HG03097 (cell line): ENCODE measurements around the gene UBASH3B.
"Not testable (repeated sequence)": the region's sequence is repeated elsewhere in the genome, so short reads cannot be mapped to it uniquely, and the experiment has no call there.

Experiments
- ATAC-seq: cut with Tn5 transposase; IDR thresholded peaks from one replicate; pipeline ENCODE4 v1.9.1; 2021; ENCODE audit not compliant: unreplicated experiment, low FRiP score

Gene UBASH3B

GRCh38 chr11:122727101-122727929, 71.8 kb downstream of the UBASH3B start:
- no peak for ATAC-seq

DNA sequence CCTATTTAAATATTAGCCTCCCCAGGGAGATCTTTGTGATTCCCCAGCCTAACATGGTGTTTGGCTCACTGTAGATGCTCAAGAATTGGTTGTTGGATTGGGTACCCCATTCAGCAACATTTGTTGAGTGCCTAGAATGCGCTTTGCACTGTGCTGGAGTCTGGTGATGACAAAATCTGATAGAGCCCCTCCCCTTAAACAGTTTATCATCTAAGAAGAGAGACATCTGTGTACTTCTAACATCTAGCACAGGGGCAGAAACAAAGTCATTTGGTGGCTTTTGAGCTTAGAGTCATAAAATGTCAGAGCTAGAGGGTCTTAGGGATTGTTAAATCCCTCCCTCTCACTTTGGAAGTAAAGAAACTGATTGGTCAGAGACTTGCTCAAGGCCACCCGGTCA, 73.0 kb downstream of the UBASH3B start:
- ATAC-seq = no peak

DNA sequence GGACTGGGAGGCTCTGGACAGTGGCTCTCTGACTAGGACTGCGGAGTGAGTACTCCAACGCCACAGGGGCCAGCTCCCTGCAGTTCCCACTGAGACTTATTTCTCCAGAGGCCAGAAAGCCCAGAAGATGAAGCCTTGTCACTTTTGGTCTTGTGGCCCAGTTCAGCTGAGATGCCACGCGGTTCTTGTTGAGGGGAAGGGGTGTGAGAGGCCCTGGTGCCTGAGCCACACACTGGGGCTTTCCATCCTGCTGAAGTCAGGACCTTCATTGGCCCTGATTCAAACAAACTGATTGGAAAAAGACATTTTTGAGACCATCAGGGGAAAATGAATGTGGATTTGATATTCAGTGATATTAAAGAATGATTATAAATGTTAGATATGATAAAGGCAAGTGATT, 73.6 kb downstream of the UBASH3B start:
- no peak for ATAC-seq

- ATAC-seq = not testable (repeated sequence)
Observed at GRCh38 chr11:122730694-122731093, 75.2 kb downstream of the UBASH3B start.

- no peak for ATAC-seq
Observed at GRCh38 chr11:122731500-122731913, 76.0 kb downstream of the UBASH3B start.

DNA sequence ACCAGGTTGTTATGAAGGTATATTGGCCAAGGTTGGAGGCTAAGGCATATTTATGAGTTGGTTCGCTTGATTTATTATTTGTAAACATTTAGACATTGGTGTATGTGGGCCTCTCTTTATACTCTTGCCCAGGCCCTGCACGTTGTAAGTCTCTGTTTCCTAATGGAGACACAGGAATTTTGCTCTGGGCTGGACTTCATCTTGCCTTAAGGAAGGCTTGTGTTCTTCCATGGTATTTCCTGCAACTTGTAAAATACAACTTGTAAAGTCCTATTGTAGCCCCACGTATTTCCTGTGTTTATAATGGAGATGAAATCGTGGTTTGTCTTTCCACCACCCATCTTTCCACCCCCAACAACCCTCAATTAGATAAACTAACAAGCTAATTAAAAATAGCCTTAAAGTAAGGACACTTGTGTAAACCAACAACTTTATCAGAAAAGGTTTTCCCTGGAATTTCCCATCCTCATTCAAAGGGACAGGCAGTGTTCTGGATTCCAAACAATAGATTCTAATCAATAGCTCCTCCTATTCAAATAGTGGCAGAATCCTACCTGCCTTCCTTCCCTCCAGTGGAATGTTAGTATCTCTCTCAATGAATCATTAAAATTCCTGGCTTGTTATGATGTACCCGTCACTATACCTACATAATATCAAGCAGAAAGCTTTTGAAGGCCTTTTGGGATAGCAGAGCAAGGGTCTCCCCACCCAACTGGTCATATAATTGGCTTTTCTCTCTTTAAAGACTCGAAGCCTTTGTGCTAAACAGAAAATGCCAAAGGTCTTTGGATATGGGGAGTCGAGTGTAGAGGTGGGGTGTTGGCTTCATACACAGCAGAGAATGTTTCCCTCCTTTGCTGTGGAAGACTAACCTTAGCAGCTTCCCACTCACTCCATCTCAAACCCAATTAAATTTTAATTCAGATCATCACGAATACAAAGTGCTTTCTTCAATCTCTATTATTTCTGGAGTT, 77.1 kb downstream of the UBASH3B start:
- no peak for ATAC-seq

GRCh38 chr11:122733318-122733717, 77.8 kb downstream of the UBASH3B start:
- no peak for ATAC-seq

DNA sequence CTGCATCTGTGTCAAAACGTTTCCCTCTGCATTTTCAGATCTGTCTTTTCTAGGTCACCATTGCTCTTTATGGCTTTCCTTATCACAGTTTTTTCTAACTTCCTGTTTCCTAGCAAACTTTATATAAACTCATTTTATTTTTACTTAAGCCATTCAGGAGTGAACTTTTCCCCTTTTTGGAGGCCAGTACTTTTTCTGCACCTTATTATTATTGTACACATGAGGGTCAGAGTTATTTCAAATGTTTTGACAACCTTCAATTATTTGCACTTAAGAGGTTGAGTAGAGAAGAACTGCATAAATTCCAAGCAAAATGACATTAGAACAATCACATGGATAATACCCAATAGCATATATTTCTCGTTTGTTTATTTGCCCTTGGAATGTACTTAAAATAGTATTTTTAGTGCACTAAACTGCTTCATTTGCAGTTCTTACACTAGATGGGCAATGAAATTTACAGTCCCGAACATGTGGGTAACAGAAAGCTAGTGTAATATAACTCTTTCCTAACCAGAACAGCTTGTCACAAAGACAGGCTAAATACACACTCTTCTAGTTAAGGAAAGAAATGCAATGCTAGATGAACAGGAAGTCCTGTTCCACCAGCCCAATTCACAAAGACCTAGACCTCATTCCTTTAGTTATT, 79.5 kb downstream of the UBASH3B start:
- ATAC-seq = no peak

DNA sequence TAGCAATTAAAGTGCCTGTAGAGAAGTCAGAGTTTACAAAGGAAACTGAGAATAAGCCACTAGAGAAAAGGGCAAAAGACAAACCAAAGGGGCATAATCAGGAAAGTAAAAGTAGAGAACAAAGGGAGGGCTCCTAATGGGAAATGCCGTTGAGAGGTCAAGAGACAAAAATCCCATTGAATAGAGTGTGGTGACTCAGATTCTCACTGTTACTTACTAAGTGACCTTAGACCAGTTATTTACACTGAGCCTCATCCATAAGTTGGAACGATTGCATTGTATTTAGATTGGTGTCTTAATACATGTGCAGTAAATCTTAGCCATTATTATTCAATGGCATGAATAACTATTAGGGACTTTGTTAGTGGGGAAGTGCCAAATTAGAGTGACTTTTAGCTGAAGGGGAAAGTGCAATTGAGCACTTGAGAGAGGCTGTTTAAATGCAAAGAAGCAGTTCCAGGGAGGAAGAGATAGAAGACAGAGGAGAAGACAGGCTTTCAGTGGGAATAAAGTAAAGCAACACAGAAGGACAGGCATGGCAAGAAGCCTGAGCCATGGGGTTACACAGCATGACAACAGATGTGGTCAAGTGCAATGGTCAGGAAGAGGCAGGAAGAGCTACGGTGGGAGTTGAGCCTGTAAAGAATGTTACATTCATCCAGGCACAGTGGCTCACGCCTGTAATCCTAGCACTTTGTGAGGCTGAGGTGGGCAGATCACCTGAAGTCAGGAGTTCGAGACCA, 82.6 kb downstream of the UBASH3B start:
- no peak for ATAC-seq

DNA sequence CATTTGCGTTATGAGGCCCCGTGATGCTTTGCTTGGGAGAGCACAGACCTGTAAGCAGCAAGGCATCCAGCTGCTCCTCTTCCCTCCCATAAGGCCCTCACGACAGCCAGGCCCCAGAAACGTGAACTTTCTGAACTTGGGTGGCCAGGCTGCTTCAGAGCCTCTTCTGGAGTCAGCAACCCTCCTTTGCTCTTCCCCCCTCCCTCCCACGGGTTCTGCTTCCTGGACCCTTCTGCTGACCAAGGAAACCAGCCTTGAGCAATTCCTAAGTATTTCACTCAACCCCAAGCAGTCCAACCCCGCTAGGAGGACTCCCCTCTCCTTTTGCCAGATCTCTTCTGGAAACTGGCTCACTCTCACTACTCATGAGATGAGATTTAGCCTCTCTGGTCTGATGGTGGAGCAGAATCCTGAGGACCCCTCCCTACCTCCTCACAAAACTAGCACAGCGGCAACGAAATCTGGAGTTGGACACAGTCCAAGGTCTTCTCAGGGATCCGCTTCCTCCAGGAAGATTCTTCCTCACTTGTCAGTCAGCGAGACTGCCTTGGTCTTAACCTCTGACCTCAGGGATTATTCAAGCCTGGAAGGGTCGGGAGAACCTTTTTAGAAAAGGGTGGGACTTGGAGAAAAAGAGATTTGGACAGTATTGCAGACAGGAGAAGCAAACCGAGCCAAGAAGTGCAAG, 86.2 kb downstream of the UBASH3B start:
- ATAC-seq = no peak

DNA sequence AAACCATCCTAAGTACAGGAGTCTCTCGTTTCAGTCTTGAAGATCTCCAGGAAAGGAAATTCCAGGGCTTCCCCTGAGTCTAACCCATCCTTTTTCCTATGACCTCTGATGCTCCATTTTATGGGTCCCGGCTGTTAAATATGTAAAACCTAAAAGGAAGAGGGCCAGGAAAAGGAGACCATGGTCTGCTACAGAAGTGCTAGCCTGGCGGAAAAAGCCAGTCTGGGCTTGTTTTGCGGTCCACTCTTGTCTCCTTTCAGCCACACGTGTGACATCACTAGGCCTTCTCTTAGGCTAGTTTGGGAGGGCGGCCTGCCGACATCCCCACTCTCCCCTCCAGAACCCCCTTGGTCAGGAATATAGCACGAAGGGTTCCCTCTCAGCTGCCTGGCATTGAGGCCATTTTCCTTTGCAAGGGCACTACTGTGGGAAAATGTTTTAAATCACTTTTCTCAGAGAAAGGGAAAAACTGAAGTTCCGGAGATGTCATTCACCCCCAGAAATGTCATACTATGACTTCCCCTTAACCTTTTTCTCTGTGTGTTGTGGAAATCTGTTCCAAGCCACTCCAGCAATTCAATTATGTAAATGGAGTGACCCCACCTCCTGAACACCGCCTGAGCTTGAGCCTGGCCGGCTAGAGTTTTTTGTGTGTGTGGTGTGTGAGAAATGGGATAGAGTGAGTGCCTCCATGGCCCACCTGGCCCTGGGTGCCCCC, 86.9 kb downstream of the UBASH3B start:
- ATAC-seq = no peak

- no peak for ATAC-seq
Observed at GRCh38 chr11:122743097-122743741, 87.7 kb downstream of the UBASH3B start.

GRCh38 chr11:122743949-122744348, 88.4 kb downstream of the UBASH3B start:
- no peak for ATAC-seq

GRCh38 chr11:122744357-122744756, 88.8 kb downstream of the UBASH3B start:
- ATAC-seq = no peak

GRCh38 chr11:122745111-122745510, 89.6 kb downstream of the UBASH3B start:
- ATAC-seq = no peak

DNA sequence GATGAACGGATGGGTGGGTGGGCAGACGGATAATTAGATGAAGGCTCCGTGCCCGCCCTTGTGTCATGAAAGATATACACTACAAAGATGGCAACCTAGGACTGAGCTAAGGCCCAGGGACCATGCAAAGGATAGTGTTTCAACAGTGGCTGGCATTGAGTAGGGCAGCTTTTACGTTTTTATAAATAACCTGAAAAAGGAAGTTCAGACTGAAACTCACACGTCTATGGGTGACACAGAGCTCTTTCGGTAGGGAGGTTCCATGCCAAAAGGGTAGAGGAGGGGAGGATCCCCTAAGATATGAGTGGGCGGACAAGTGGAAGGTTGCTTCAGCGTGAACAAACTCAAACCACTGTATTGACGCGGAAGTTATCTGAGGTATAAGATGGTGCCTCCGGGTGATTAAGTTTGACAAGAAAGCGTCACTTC, 90.5 kb downstream of the UBASH3B start:
- ATAC-seq = peak; percentile 72

GRCh38 chr11:122746611-122747244, 91.2 kb downstream of the UBASH3B start:
- ATAC-seq = no peak

DNA sequence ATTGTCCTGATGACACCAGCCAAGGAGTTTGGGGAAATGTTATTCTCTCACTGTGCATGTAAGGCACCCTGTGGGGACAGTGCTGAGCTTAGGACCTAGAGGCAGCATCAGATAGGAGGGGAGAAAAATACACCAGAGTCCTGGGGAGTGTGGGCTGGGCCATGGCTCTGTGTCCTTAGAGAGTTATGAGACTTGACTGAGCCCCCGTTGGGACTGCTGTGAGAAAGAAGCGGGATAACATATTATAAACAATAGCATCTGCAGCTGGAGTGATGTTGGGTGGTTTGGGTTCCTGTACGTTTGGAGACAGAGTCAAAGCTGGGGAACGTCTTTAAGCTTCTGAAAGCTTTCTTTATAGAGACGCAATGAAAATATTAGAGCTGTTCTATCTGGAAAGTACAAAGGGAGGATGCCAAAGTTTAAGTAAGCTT, 91.8 kb downstream of the UBASH3B start:
- ATAC-seq = no peak
